WERI-Rb-1 (cell line): ENCODE results near the gene GRIA1.

Experiments used
- DNase-seq: peaks from one replicate; pipeline ENCODE4 v3.0.0-alpha.2; 2020
- H3K27ac ChIP-seq: fragments of 250-450 bp; sonication (Bioruptor Pico); 2 replicates; pipeline ENCODE4 v1.5.1; 2020; ENCODE audit warnings: mild to moderate bottlenecking, moderate library complexity
- H3K27me3 ChIP-seq: fragments of 250-450 bp; sonication (Bioruptor Pico); 2 replicates; pipeline ENCODE4 v1.5.1; 2021; ENCODE audit warnings: mild to moderate bottlenecking, low read depth, moderate library complexity; ENCODE audit not compliant: insufficient read depth, severe bottlenecking
- H3K36me3 ChIP-seq: fragments of 250-450 bp; sonication (Bioruptor Pico); 2 replicates; pipeline ENCODE4 v1.5.1; 2020; ENCODE audit warnings: mild to moderate bottlenecking, moderate library complexity
- H3K4me3 ChIP-seq: 2 replicates; pipeline ENCODE4 v1.5.1; 2011; ENCODE audit warnings: low read depth, mild to moderate bottlenecking, control low read depth, low read length
- H3K9me3 ChIP-seq: fragments of 250-450 bp; sonication (Bioruptor Pico); 2 replicates; pipeline ENCODE4 v1.5.1; 2021; ENCODE audit warnings: mild to moderate bottlenecking, moderate library complexity; ENCODE audit not compliant: severe bottlenecking
- TF ChIP-seq, protein P1 (sequence below): IDR thresholded peaks from 2 replicates; pipeline ENCODE4 v1.5.1; 2011; ENCODE audit warnings: low read depth, mild to moderate bottlenecking, control low read depth, inconsistent platforms, low read length

GRIA1 gene

DNA sequence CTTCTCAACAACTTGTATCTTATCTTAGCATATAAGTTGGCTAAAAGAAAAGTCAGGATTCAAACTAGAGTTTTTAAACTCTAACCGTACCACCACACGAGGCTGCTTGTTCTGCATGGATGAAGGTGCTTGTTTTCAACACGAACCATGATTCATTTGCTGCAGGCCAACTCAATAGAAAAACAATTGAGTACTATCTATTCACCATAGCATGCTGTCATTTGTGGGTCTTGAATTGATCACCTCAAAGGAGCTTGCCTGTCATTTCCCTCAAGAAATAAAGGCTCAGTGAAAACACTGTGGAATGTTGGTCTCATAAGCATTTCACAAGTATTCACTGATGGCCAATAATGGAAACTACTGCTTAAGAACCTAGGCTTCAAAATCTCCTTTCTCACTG, 21.0 kb upstream of the GRIA1 start:
- Histone ChIP-seq H3K27ac (no peak overlapping the region), H3K36me3 (no peaks in the 10 kb centered on the region), H3K4me3 (no peak overlapping the region), H3K9me3 (no peaks in the 10 kb centered on the region), H3K27me3 (no peaks in the 10 kb centered on the region)
- DNase-seq = no peak
- TF ChIP-seq, protein P1, sequence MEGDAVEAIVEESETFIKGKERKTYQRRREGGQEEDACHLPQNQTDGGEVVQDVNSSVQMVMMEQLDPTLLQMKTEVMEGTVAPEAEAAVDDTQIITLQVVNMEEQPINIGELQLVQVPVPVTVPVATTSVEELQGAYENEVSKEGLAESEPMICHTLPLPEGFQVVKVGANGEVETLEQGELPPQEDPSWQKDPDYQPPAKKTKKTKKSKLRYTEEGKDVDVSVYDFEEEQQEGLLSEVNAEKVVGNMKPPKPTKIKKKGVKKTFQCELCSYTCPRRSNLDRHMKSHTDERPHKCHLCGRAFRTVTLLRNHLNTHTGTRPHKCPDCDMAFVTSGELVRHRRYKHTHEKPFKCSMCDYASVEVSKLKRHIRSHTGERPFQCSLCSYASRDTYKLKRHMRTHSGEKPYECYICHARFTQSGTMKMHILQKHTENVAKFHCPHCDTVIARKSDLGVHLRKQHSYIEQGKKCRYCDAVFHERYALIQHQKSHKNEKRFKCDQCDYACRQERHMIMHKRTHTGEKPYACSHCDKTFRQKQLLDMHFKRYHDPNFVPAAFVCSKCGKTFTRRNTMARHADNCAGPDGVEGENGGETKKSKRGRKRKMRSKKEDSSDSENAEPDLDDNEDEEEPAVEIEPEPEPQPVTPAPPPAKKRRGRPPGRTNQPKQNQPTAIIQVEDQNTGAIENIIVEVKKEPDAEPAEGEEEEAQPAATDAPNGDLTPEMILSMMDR = no peak

DNA sequence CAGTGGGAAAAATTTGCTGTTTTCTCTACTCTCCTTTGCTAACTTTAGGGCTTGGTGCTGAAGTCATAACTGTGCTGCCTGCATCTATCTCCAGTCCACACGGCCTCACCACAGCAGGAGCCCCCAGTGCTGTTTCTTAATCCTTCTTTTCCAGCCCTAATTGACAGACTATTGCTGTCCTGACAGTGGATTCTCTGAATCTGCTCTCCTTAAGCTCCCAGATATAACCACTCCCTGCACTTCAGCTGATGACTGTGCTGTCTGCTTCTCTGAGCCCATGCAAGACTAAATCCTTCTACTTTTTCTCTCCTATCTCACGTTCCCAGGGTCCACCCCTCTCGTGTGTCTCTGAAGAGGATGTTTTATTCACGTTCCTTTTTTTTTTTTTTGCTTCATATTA, 19.7 kb upstream of the GRIA1 start:
- Histone ChIP-seq H3K36me3 (no peaks in the 10 kb centered on the region), H3K9me3 (no peaks in the 10 kb centered on the region), H3K27me3 (no peaks in the 10 kb centered on the region), H3K4me3 (peak overlapping the region; percentile 21), H3K27ac (no peak overlapping the region; the same call in 1 of the 2 replicates)
- DNase-seq = peak; percentile 77
- TF ChIP-seq, protein P1 = no peak

DNA sequence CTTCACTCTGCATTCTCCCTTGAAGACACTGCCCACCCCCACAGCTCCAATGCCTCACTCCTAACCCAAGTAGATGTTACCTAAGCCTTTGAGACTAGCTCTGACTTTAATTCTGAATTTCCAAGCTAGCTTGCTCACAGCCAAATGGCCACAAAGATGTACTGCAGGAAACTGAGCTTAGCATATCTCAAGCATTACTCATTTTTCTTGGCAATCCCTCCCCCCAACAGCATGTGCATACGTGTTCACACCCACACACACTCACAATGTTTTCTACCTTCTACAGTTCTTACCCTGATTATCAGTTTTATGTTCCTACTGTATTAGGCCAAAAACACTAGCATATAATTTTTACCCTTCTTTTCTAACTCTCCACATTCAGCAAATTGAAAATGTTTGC, 13.7 kb upstream of the GRIA1 start:
- H3K9me3 ChIP-seq = no peaks in the 10 kb centered on the region
- no peak overlapping the region for H3K27ac ChIP-seq
- H3K36me3 ChIP-seq = no peaks in the 10 kb centered on the region
- no peak for DNase-seq
- H3K27me3 ChIP-seq = no peaks in the 10 kb centered on the region
- TF ChIP-seq, protein P1 = no peak
- H3K4me3 ChIP-seq = no peak overlapping the region

DNA sequence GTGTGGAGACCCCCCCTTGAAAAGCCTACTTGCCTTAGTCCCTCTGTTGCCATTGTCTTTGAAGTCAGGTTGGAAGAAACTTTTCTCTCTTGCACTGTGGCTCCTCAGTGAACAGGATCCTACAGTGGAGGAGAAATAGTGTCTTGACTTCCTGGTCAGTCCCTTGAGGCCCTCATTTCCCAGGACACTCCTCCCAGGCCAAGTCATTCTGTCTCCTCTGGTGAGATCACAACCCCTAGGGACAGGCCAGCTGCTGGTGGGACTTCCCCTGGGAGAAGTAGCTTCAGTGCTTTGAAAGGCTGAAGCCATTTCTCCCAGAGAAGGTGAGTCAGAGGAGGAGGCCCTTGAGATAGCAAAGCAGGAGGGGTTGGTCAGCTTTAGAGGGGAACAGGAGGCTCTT, 10.1 kb upstream of the GRIA1 start:
- no peaks in the 10 kb centered on the region for H3K27me3 ChIP-seq
- H3K27ac ChIP-seq = no peak overlapping the region
- H3K4me3 ChIP-seq = no peak overlapping the region
- H3K36me3 ChIP-seq = no peaks in the 10 kb centered on the region
- H3K9me3 ChIP-seq = no peaks in the 10 kb centered on the region
- TF ChIP-seq, protein P1 = no peak
- DNase-seq = no peak

DNA sequence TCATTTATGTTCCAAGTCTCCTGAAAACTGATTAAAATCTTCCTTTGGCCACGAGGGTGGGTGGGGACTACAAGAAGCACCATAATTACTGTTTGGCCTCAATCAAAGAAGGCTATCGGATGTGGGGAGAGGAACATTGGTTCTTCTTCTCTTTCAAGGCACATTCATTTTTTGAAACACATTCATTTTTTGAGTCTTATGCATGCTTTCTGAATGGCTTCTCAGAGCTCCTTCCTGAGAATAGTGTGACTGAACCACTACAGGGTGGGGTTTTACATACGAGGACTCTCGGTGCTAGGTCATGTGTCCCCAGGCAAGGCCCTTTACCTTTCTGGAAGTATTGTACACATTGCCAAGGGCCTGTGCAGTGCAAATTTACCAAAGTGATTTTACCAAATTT, 7.0 kb upstream of the GRIA1 start:
- Histone ChIP-seq H3K36me3 (no peaks in the 10 kb centered on the region), H3K27ac (no peak overlapping the region), H3K4me3 (no peak overlapping the region), H3K27me3 (no peaks in the 10 kb centered on the region), H3K9me3 (no peaks in the 10 kb centered on the region)
- TF ChIP-seq, protein P1 = no peak
- no peak for DNase-seq

DNA sequence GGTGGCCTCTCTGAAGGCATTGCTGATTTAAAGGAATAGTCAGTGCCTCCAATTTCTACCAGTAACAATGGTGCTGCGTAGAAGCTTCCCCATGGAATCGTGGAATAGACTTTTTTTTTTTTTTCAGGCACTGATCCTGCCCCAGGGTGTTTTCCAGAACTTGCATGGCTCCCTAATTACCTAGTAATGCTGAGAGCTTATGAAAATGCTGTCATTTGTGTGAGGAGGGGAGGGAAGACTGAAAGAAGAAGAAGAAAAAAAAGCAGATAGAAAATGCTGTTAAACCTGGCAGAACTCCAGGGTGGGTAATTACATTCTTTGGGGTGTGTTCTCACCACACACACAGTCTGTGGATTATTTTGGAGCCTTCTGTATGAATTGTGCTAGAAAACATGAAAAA, 4.8 kb upstream of the GRIA1 start:
- no peak overlapping the region for H3K4me3 ChIP-seq
- no peak overlapping the region for H3K27ac ChIP-seq
- DNase-seq = no peak
- no peaks in the 10 kb centered on the region for H3K9me3 ChIP-seq
- H3K36me3 ChIP-seq = no peaks in the 10 kb centered on the region
- H3K27me3 ChIP-seq = no peaks in the 10 kb centered on the region
- TF ChIP-seq, protein P1 = no peak
